CD4-positive, alpha-beta memory T cell (primary cell): ENCODE data around the gene BCLAF1. TPM values are rescaled to one million over a fixed set of nuclear protein-coding genes. Genes with fewer than 3 reads are reported as not detected.
A peak's percentile ranks its signal among the peaks of the same experiment; 100 is the strongest.

Experiments used
- CTCF ChIA-PET: fragments of 350-600 bp; sonication (Branson Sonifier 250); formaldehyde crosslinking; loops from one replicate; lab custom pipeline; 2021; ENCODE audit warnings: inconsistent platforms; ENCODE audit not compliant: partially characterized antibody; lab: Charles Lee
- POLR2A ChIA-PET: fragments of 350-600 bp; sonication (Branson Sonifier 250); formaldehyde crosslinking; loops from one replicate; lab custom pipeline; 2021; ENCODE audit not compliant: partially characterized antibody; lab: Charles Lee
- DNase-seq, 5 donors: peaks; one replicate each; pipeline versions ENCODE4 v3.0.0 to v3.0.0-alpha.2; 2020 to 2022; ENCODE audit warnings: mixed read lengths in 1 of 5
- H3K27ac ChIP-seq: one replicate; pipeline ENCODE4 v1.7.0; 2013; ENCODE audit warnings: low read depth, low read length
- H3K27me3 ChIP-seq: 2 replicates; pipeline ENCODE4 v1.7.0; 2013; ENCODE audit warnings: mild to moderate bottlenecking, low read length, moderate library complexity; ENCODE audit not compliant: insufficient read depth
- H3K36me3 ChIP-seq: 2 replicates; pipeline ENCODE4 v1.7.0; 2013; ENCODE audit warnings: mild to moderate bottlenecking, low read length, moderate library complexity; ENCODE audit not compliant: insufficient read depth
- H3K4me1 ChIP-seq: 2 replicates; pipeline ENCODE4 v1.7.0; 2013; ENCODE audit warnings: mild to moderate bottlenecking, low read length, moderate library complexity; ENCODE audit not compliant: insufficient read depth
- H3K4me3 ChIP-seq, 2 donors: one replicate each; pipeline ENCODE4 v1.7.0; 2013; ENCODE audit warnings: low read length in 2 of 2, mild to moderate bottlenecking in 1 of 2
- H3K9me3 ChIP-seq, 2 donors: one replicate each; pipeline ENCODE4 v1.7.0; 2013; ENCODE audit warnings: low read length in 2 of 2, control low read depth in 1 of 2; ENCODE audit not compliant: control insufficient read depth in 1 of 2
- H3K27ac Mint-ChIP-seq, 7 donors: one replicate each; pipeline ENCODE4 v1.8.0; 2020 to 2021; ENCODE audit warnings: mixed read lengths in 7 of 7, mild to moderate bottlenecking in 6 of 7, inconsistent platforms in 3 of 7, moderate library complexity in 3 of 7
- H3K27me3 Mint-ChIP-seq, 2 donors: one replicate each; pipeline ENCODE4 v1.8.0; 2020 to 2021; ENCODE audit warnings: mixed read lengths in 2 of 2
- H3K36me3 Mint-ChIP-seq, 2 donors: one replicate each; pipeline ENCODE4 v1.8.0; 2020 to 2021; ENCODE audit warnings: mixed read lengths in 2 of 2, inconsistent platforms in 1 of 2, mild to moderate bottlenecking in 1 of 2
- H3K4me1 Mint-ChIP-seq, 4 donors: one replicate each; pipeline ENCODE4 v1.8.0; 2020 to 2021; ENCODE audit warnings: mixed read lengths in 4 of 4, mild to moderate bottlenecking in 1 of 4
- H3K4me3 Mint-ChIP-seq, 8 donors: one replicate each; pipeline ENCODE4 v1.8.0; 2020 to 2021; ENCODE audit warnings: mixed read lengths in 8 of 8, mild to moderate bottlenecking in 7 of 8, moderate library complexity in 6 of 8, inconsistent platforms in 3 of 8
- H3K9me3 Mint-ChIP-seq, 8 donors: one replicate each; pipeline ENCODE4 v1.8.0; 2020 to 2021; ENCODE audit warnings: mixed read lengths in 8 of 8, mild to moderate bottlenecking in 5 of 8, inconsistent platforms in 3 of 8, moderate library complexity in 1 of 8
- intact Hi-C: fragments of 100-400 bp; cut with micrococcal nuclease; formaldehyde crosslinking; loops from one replicate; pipeline ENCODE4 v1.15.1; 2023
- polyA plus RNA-seq, 2 donors: library from polyadenylated mRNA; unstranded; fragments of 300-500 nt; fragmentation: Illumina TruSeq; gene quantifications; one replicate each; pipeline ENCODE4 v1.2.3, GENCODE V29; 2021
- total RNA-seq, 2 experiments: library from RNA; stranded (reverse); gene quantifications; one replicate each; pipeline ENCODE4 v1.2.3, GENCODE V29; 2021

Gene BCLAF1
- total and polyA plus RNA-seq, 4 experiments from 2014 or later, result 81.9 to 242 (median 174) TPM

- H3K36me3 Mint-ChIP-seq, result peaks cover 0 to 6% of the 10 kb centered on the region in 2 donors
- no peak overlapping the region for H3K27ac ChIP-seq
These were observed 54.4 kb downstream of the BCLAF1 start for GRCh38 chr6:136235233-136235564.

GRCh38 chr6:136232701-136233100 is 56.9 kb downstream of the BCLAF1 start:
- H3K36me3 ChIP-seq, result no peaks in the 10 kb centered on the region
- H3K36me3 Mint-ChIP-seq, result no peaks in the 10 kb centered on the region
- H3K4me3 ChIP-seq, result no peak overlapping the region
- H3K27me3 ChIP-seq, result no peaks in the 10 kb centered on the region
- no peak overlapping the region for H3K27ac ChIP-seq
- intact Hi-C loops, result no loop called here
- no peaks in the 10 kb centered on the region for H3K9me3 Mint-ChIP-seq
- no peak for DNase-seq
- CTCF ChIA-PET, result no interaction called here
- peaks cover 0 to 12% (median 7%) of the 10 kb centered on the region in 4 donors for H3K4me1 Mint-ChIP-seq
- no peak overlapping the region for H3K4me3 Mint-ChIP-seq
- peak overlapping the region in 1 of 7 donors; percentile 42 for H3K27ac Mint-ChIP-seq
- no peaks in the 10 kb centered on the region for H3K9me3 ChIP-seq
- H3K4me1 ChIP-seq, result no peaks in the 10 kb centered on the region
- H3K27me3 Mint-ChIP-seq, result no peaks in the 10 kb centered on the region
- POLR2A ChIA-PET, result no interaction called here

More at GRCh38 chr6:136235233-136235564, 54.4 kb downstream of the BCLAF1 start:
- no peaks in the 10 kb centered on the region for H3K27me3 ChIP-seq
- Mint-ChIP-seq H3K27me3 (no peaks in the 10 kb centered on the region), H3K9me3 (no peaks in the 10 kb centered on the region), H3K4me1 (peaks cover 0 to 12% (median 7%) of the 10 kb centered on the region in 4 donors), H3K27ac (no peak overlapping the region), H3K4me3 (peak overlapping the region in 1 of 8 donors; percentile 18)
- H3K4me3 ChIP-seq, result no peak overlapping the region
- no peak for DNase-seq
- no peaks in the 10 kb centered on the region for H3K4me1 ChIP-seq
- ChIA-PET CTCF (interaction anchor here (5.0 kb wide), 1 partner anchor 8 kb away, joined by 44 read pairs; no protein-coding TSS in a partner anchor), POLR2A (no interaction called here)
- no peaks in the 10 kb centered on the region for H3K36me3 ChIP-seq
- H3K9me3 ChIP-seq, result no peaks in the 10 kb centered on the region
- intact Hi-C loops, result no loop called here

- intact Hi-C loops, result no loop called here
- Histone ChIP-seq H3K27ac (no peak overlapping the region), H3K4me3 (no peak overlapping the region), H3K9me3 (no peaks in the 10 kb centered on the region), H3K36me3 (no peaks in the 10 kb centered on the region), H3K4me1 (no peaks in the 10 kb centered on the region), H3K27me3 (no peaks in the 10 kb centered on the region)
- Mint-ChIP-seq H3K4me3 (no peak overlapping the region), H3K9me3 (no peaks in the 10 kb centered on the region), H3K4me1 (peaks cover 3 to 10% (median 4%) of the 10 kb centered on the region in 4 donors), H3K27me3 (no peaks in the 10 kb centered on the region), H3K36me3 (no peaks in the 10 kb centered on the region), H3K27ac (peak overlapping the region in 1 of 7 donors; percentile 76)
- DNase-seq, result no peak
- ChIA-PET POLR2A (interaction anchor here (1.5 kb wide), 1 partner anchor 59 kb away, joined by 5 read pairs; the partner anchor contains the start of gene BCLAF1), CTCF (interaction anchor here (1.0 to 1.5 kb wide), 4 partner anchors 321 to 724 kb away, joined by 3 to 7 read pairs (median 4); no protein-coding TSS in a partner anchor)
These were observed 59.3 kb downstream of the BCLAF1 start for GRCh38 chr6:136230219-136230853.

- POLR2A ChIA-PET, result no interaction called here
- Mint-ChIP-seq H3K27ac (no peak overlapping the region), H3K4me3 (no peak overlapping the region), H3K36me3 (no peaks in the 10 kb centered on the region), H3K27me3 (no peaks in the 10 kb centered on the region), H3K4me1 (peaks cover 3 to 10% (median 4%) of the 10 kb centered on the region in 4 donors), H3K9me3 (no peaks in the 10 kb centered on the region)
- CTCF ChIA-PET, result no interaction called here
- Histone ChIP-seq H3K36me3 (no peaks in the 10 kb centered on the region), H3K27ac (no peak overlapping the region), H3K27me3 (no peaks in the 10 kb centered on the region), H3K4me1 (no peaks in the 10 kb centered on the region), H3K9me3 (no peaks in the 10 kb centered on the region), H3K4me3 (no peak overlapping the region)
- intact Hi-C loops, result no loop called here
- DNase-seq, result no peak
These were observed 60.8 kb downstream of the BCLAF1 start for GRCh38 chr6:136228814-136229213.

- H3K4me1 ChIP-seq, result no peaks in the 10 kb centered on the region
- H3K27me3 ChIP-seq, result no peaks in the 10 kb centered on the region
- Mint-ChIP-seq H3K9me3 (no peaks in the 10 kb centered on the region), H3K27ac (peak overlapping the region in 1 of 7 donors; percentile 72), H3K4me1 (peaks cover 3 to 10% (median 4%) of the 10 kb centered on the region in 4 donors), H3K4me3 (peak overlapping the region in 7 of 8 donors; percentile 49 to 77 (median 66)), H3K27me3 (no peaks in the 10 kb centered on the region), H3K36me3 (no peaks in the 10 kb centered on the region)
- peak overlapping the region in 1 of 2 donors; percentile 29 for H3K4me3 ChIP-seq
- H3K27ac ChIP-seq, result no peak overlapping the region
- DNase-seq, result peak in 1 of 5 donors; percentile 1
- ChIA-PET CTCF (interaction anchor here (0.6 to 2.7 kb wide), 54 partner anchors 9 to 1060 kb away, joined by 3 to 55 read pairs (median 4); partner anchors contain the start of genes BCLAF1 and MTFR2), POLR2A (interaction anchor here (1.4 to 2.1 kb wide), 4 partner anchors 63 to 720 kb away, joined by 3 to 5 read pairs (median 4); partner anchors contain the start of gene BCLAF1)
- no peaks in the 10 kb centered on the region for H3K36me3 ChIP-seq
- H3K9me3 ChIP-seq, result no peaks in the 10 kb centered on the region
- intact Hi-C loops, result loop anchor here (1.0 kb wide), 7 partner anchors 90 to 776 kb away; no protein-coding TSS in a partner anchor
These were observed 62.8 kb downstream of the BCLAF1 start for GRCh38 chr6:136226674-136227377.

GRCh38 chr6:136226027-136226673 is 63.5 kb downstream of the BCLAF1 start:
- peaks cover 3 to 10% (median 4%) of the 10 kb centered on the region in 4 donors for H3K4me1 Mint-ChIP-seq
- POLR2A ChIA-PET, result interaction anchor here (1.4 to 2.1 kb wide), 4 partner anchors 64 to 719 kb away, joined by 3 to 5 read pairs (median 4); partner anchors contain the start of gene BCLAF1
- H3K27ac Mint-ChIP-seq, result peak overlapping the region in 2 of 7 donors; percentile 2 to 72

More at GRCh38 chr6:136226027-136226673, 63.5 kb downstream of the BCLAF1 start:
- Histone ChIP-seq H3K27me3 (no peaks in the 10 kb centered on the region), H3K9me3 (no peaks in the 10 kb centered on the region), H3K4me3 (peak overlapping the region in 1 of 2 donors; percentile 29), H3K4me1 (no peaks in the 10 kb centered on the region), H3K36me3 (no peaks in the 10 kb centered on the region), H3K27ac (no peak overlapping the region)
- H3K4me3 Mint-ChIP-seq, result peak overlapping the region in 7 of 8 donors; percentile 49 to 77 (median 66)
- intact Hi-C loops, result loop anchor here (1.0 kb wide), 7 partner anchors 91 to 775 kb away; no protein-coding TSS in a partner anchor
- CTCF ChIA-PET, result interaction anchor here (0.6 to 2.7 kb wide), 55 partner anchors 9 to 777 kb away, joined by 3 to 55 read pairs (median 4); partner anchors contain the start of genes BCLAF1 and MTFR2
- H3K9me3 Mint-ChIP-seq, result no peaks in the 10 kb centered on the region
- H3K27me3 Mint-ChIP-seq, result no peaks in the 10 kb centered on the region
- no peaks in the 10 kb centered on the region for H3K36me3 Mint-ChIP-seq
- peak in 4 of 5 donors; percentile 53 to 57 (median 55) for DNase-seq
